ENCODE measurements around the gene TBC1D22A. TPM values are rescaled to one million over a fixed set of nuclear protein-coding genes. Genes with fewer than 3 reads are reported as not detected.

Gene TBC1D22A
- total RNA-seq, 2 experiments from 2014 or later = 47.2 to 49.1 TPM

DNA sequence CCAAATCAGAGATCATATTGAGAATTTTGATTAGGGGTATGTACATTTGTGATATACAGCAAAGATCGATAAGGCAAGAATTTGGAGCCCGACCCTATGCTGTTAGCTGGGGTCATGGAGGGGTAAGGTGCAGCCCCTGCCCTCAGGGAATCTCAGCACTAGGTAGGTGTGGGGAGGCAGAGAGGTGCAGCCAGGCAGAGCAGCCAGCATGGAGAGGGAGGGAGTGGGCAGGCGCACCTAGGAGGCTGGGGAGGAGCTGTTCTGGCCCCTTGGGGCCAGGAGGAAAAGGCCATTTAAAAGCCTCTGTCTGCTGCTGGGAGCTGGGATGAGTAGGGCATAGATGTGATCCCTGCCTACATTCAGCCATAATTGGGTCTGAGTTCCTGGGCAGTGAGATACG is 293.0 kb downstream of the TBC1D22A start:
- Mint-ChIP-seq H3K4me1 (peaks cover 9% of the 10 kb centered on the region), H3K27ac (peak overlapping the region; percentile 65), H3K27me3 (no peaks in the 10 kb centered on the region), H3K36me3 (peaks cover 1% of the 10 kb centered on the region), H3K9me3 (no peaks in the 10 kb centered on the region), H3K4me3 (no peak overlapping the region)
- DNase-seq (no peak), ATAC-seq (ENCODE audit: low read depth) (no peak)
- POLR2A ChIA-PET = no interaction called here

DNA sequence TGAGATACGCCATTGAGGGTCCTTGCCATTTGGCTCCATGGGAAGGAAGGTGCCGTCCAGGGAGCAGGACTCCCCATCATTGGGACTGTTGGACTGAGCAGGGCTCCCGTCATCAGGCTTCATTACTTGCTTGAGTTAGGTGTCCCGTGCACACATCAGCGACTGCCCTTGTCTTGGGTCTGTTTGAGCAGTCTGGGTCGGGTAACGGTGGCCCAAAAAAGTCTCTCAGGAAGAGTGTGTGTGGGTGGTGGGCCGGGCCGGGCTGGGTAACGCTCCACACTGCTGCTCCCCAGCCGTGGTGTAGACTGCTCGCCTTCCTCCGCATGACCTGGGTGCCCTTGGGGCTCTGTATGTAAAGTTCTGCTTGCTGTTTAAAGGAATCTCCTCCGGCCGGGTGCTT is 293.5 kb downstream of the TBC1D22A start:
- no peak for DNase-seq
- ATAC-seq (ENCODE audit: low read depth) = no peak
- peaks cover 9% of the 10 kb centered on the region for H3K4me1 Mint-ChIP-seq
- POLR2A ChIA-PET = no interaction called here
- peaks cover 1% of the 10 kb centered on the region for H3K36me3 Mint-ChIP-seq
- no peaks in the 10 kb centered on the region for H3K9me3 Mint-ChIP-seq
- H3K4me3 Mint-ChIP-seq = no peak overlapping the region
- H3K27me3 Mint-ChIP-seq = no peaks in the 10 kb centered on the region
- H3K27ac Mint-ChIP-seq = no peak overlapping the region

DNA sequence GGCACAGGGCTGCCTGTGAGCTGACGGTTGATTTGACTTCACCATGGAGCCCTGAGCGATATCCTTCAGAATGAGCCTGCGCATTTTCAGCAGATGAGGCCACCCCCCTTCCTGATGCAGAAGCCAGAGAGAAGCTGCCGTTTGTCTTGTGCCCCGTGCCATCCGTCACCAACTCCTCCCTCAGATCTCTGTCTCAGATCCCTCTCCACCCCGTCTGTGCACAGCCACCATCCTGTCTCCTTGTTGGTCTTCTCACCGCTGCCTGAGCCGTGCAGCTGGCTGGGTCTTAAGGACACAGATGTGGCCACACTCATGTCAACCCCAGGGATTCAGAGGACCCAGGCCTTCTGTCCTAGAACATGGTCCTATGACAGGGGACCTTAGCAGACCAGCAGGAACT is 293.9 kb downstream of the TBC1D22A start:
- Mint-ChIP-seq H3K27me3 (no peaks in the 10 kb centered on the region), H3K36me3 (peaks cover 3% of the 10 kb centered on the region), H3K27ac (no peak overlapping the region), H3K4me1 (peaks cover 9% of the 10 kb centered on the region), H3K4me3 (no peak overlapping the region), H3K9me3 (no peaks in the 10 kb centered on the region)
- ATAC-seq (ENCODE audit: low read depth) = no peak
- DNase-seq = no peak
- POLR2A ChIA-PET = no interaction called here

DNA sequence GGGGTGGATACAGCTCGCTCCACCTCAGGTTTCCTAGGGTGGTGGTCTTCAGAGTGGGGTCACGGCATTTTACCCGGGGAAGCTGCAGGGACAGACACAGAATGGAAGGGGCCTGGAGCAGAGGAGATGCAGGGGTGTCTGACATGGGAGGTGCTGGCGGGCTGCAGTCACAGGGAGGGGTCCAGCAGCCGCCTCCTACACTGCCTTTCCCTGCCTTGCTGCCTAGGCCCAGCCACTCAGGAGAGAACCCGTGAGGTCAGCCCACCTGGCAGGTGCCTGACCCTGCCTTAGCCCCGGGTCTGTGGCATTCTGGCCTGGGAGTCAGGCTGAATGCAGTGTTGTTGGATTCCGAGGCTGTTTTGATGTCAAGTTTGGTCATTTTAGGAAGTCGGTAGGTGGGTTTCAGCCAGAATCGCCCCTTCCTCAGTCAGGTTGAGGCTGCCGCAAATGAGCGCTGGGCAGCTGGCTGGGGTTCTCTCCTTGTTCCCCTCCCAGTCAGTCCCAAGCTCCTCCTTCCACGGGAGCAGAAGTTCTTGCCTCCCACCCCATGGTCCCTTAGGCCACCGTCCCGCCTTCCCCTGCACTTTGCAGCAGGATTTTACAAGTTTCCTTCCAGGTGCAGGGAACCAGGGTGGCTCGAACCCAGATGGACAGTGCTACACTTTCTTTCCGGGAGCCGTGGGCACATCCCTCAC is 294.5 kb downstream of the TBC1D22A start:
- no peak for DNase-seq
- Mint-ChIP-seq H3K27me3 (no peaks in the 10 kb centered on the region), H3K36me3 (peaks cover 6% of the 10 kb centered on the region), H3K4me3 (no peak overlapping the region), H3K4me1 (peaks cover 9% of the 10 kb centered on the region), H3K9me3 (no peaks in the 10 kb centered on the region), H3K27ac (no peak overlapping the region)
- POLR2A ChIA-PET = interaction anchor here (1.1 kb wide), 1 partner anchor 12 kb away, joined by 3 read pairs; no protein-coding TSS in a partner anchor
- no peak for ATAC-seq (ENCODE audit: low read depth)

DNA sequence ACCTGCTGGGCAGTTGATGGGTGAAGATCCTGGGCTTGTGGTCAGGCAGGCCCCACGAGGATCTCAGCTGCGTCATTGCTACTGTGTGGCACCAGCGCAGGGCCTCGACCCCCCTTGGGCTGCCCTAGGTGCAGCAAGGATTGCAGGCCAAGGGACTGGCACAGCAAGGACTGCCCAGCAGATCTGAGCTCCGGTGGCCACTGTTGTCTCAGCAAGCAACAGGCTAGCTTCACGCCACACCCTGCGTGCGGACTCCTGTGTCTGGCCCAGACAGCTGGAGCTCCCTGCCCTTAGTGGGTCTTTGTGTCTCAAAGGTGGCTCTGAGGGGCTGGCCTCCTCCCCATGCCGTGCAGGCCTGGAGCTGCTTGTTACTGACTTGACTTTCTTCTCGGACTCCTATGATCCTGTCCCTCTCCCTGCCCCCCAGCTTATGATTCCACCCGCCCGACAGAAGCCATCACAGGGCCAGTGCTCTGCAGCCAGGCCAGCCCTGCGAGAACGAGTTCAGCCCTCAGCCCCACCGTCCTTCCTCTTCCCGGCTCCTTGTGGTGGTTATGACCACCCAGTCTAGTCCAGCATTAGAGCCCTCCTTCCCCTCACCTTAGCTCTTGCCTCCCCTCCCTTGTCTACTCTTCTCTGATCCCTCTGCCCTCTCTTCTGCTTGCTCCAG is 295.6 kb downstream of the TBC1D22A start:
- no peak for DNase-seq
- Mint-ChIP-seq H3K27me3 (no peaks in the 10 kb centered on the region), H3K27ac (no peak overlapping the region), H3K4me1 (peaks cover 4% of the 10 kb centered on the region), H3K9me3 (no peaks in the 10 kb centered on the region), H3K4me3 (no peak overlapping the region), H3K36me3 (peaks cover 6% of the 10 kb centered on the region)
- no peak for ATAC-seq (ENCODE audit: low read depth)
- POLR2A ChIA-PET = interaction anchor here (1.1 kb wide), 1 partner anchor 10 kb away, joined by 3 read pairs; no protein-coding TSS in a partner anchor

DNA sequence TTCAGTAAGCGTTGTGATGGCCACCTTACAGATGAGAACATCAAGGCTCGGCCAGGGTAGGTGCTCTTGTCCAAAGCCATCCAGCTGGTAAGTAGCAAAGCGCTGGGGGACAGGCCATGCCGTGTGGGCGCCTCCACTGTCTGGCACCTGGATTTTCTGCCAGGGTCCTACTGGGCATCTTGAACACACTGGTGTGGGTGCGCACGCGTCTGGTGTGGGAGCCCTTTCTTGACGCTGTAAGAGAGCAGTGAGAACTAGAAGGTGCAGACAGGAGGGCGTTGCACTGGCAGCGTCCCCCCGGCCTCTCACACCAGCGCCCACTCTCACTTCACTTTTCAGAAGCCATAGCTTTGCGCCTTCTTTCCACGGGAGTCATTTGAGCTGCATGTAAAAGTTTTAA is 296.6 kb downstream of the TBC1D22A start:
- Mint-ChIP-seq H3K4me3 (no peak overlapping the region), H3K4me1 (no peaks in the 10 kb centered on the region), H3K27ac (no peak overlapping the region), H3K9me3 (no peaks in the 10 kb centered on the region), H3K36me3 (peaks cover 6% of the 10 kb centered on the region), H3K27me3 (no peaks in the 10 kb centered on the region)
- ATAC-seq (ENCODE audit: low read depth) = no peak
- no peak for DNase-seq
- POLR2A ChIA-PET = no interaction called here

DNA sequence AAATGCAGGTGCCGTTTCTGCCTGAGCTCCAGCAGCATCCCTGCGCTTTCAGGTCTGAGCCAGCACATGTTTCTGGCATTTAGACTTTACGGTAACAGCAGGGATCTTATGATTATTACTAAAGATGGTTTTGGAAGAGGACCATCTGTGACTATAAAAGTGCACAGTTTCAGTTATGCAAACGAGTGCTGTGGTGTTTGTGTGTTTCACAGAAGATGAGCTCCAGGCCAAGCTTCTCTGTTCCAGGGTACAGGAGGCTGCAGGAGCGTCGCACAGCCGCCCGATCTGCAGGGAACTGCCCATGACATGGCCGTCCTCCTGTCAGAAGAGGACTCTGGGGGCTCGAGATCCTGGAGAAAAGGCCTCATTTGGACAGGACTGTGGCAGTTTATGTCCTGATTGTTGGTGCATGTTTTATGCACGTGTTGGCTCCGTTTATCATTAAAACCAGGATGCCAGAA is 297.3 kb downstream of the TBC1D22A start:
- H3K4me3 Mint-ChIP-seq = no peak overlapping the region
- H3K27me3 Mint-ChIP-seq = no peaks in the 10 kb centered on the region
- no peak for DNase-seq
- POLR2A ChIA-PET = no interaction called here
- no peak overlapping the region for H3K27ac Mint-ChIP-seq
- peaks cover 4% of the 10 kb centered on the region for H3K36me3 Mint-ChIP-seq
- no peaks in the 10 kb centered on the region for H3K4me1 Mint-ChIP-seq
- no peak for ATAC-seq (ENCODE audit: low read depth)
- H3K9me3 Mint-ChIP-seq = no peaks in the 10 kb centered on the region

DNA sequence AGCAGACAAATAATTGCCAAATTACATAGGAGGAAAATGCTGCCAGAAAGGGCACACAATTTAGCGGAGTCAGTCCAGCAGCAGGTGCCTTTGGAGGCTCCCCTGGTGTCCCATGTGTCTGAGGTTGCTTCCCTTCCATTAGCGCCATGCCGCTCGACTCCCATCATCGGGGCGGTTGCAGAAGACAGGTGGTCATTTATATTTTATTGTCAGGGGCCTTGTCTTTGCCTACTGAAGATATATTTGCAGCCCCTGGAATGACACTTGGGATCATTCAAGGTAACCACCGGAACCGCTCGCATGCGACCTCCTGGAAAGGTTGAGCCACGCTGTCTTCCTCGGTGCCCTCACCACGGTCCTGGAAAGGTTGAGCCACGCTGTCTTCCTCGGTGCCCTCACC is 298.3 kb downstream of the TBC1D22A start:
- POLR2A ChIA-PET = no interaction called here
- no peak for ATAC-seq (ENCODE audit: low read depth)
- no peak for DNase-seq
- H3K9me3 Mint-ChIP-seq = no peaks in the 10 kb centered on the region
- no peaks in the 10 kb centered on the region for H3K4me1 Mint-ChIP-seq
- H3K36me3 Mint-ChIP-seq = peaks cover 4% of the 10 kb centered on the region
- H3K27me3 Mint-ChIP-seq = no peaks in the 10 kb centered on the region
- H3K27ac Mint-ChIP-seq = no peak overlapping the region
- no peak overlapping the region for H3K4me3 Mint-ChIP-seq

DNA sequence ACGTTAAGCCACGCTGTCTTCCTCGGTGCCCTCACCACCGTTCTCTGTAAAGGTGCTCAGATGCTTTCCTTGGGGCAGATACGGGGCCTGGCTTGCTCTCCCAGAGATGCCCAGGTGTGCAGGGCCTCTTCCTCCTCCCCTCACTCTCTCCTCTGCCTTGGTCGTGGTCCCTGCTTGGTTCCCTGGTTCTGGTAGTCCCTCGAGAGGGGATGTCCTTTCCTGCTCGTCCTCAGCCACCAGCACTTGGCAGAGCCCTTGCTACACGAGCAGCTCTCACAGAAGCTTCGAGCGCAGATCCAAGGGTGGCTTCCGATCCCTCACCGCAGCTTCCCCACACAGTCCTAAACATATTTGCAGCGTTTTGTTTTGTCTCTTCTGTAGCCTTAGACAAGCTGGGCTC is 298.8 kb downstream of the TBC1D22A start:
- Mint-ChIP-seq H3K27me3 (no peaks in the 10 kb centered on the region), H3K9me3 (no peaks in the 10 kb centered on the region)
- POLR2A ChIA-PET = no interaction called here

DNA sequence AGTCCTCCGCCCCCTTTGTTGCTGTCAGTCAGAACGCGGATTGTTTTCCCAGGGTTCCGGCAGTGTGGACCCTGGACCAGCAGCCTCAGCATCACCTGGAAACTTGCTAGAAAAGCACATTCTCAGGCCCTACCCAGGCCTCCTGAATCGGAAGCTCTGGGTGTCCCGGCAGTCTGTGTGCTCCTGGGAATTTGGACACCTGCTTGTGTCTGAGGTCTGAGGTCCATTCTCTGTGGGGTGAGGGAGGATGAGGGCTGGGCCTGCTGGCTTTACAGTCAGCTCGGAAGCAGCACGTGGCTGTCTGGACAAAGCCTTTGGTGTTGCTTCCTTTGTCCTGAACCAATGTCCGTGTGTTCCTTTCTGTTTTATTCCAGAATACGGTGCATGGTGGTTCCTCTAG is 299.7 kb downstream of the TBC1D22A start:
- no peaks in the 10 kb centered on the region for H3K27me3 Mint-ChIP-seq
- no peak overlapping the region for H3K27ac Mint-ChIP-seq
- H3K4me1 Mint-ChIP-seq = no peaks in the 10 kb centered on the region
- H3K9me3 Mint-ChIP-seq = no peaks in the 10 kb centered on the region
- DNase-seq (no peak), ATAC-seq (ENCODE audit: low read depth) (no peak)
- peaks cover 4% of the 10 kb centered on the region for H3K36me3 Mint-ChIP-seq
- no peak overlapping the region for H3K4me3 Mint-ChIP-seq
- POLR2A ChIA-PET = no interaction called here

More for the DNA sequence above, 298.8 kb downstream of the TBC1D22A start:
- Mint-ChIP-seq H3K36me3 (peaks cover 4% of the 10 kb centered on the region), H3K4me1 (no peaks in the 10 kb centered on the region), H3K27ac (no peak overlapping the region), H3K4me3 (no peak overlapping the region)
- ATAC-seq (ENCODE audit: low read depth) = no peak
- DNase-seq = no peak

DNA sequence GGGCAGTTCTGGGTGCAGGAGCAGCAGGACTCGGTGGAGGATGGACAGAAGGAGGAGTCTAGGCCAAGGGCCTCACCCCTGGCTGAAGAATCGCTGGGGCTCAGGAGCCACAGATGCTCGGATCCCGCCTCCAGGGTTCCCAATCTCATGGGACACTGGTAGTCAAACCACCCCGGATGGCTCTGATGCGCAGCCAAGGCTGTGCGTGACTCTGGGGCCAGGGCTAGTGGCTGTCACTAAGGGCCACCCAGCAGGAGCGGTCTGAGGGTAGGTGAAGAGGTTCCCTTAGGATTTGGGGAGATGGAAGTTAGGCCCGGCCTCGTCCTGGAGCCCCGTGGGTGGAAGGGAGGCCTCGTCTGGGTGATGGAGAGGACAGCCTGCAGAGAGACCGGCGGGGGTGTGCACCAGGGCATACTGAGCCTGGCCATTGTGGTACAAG is 300.6 kb downstream of the TBC1D22A start:
- POLR2A ChIA-PET = no interaction called here
- no peaks in the 10 kb centered on the region for H3K27me3 Mint-ChIP-seq
- peaks cover 4% of the 10 kb centered on the region for H3K36me3 Mint-ChIP-seq
- H3K9me3 Mint-ChIP-seq = no peaks in the 10 kb centered on the region
- H3K4me1 Mint-ChIP-seq = peaks cover 3% of the 10 kb centered on the region
- no peak for ATAC-seq (ENCODE audit: low read depth)
- no peak overlapping the region for H3K27ac Mint-ChIP-seq
- no peak for DNase-seq
- H3K4me3 Mint-ChIP-seq = no peak overlapping the region

DNA sequence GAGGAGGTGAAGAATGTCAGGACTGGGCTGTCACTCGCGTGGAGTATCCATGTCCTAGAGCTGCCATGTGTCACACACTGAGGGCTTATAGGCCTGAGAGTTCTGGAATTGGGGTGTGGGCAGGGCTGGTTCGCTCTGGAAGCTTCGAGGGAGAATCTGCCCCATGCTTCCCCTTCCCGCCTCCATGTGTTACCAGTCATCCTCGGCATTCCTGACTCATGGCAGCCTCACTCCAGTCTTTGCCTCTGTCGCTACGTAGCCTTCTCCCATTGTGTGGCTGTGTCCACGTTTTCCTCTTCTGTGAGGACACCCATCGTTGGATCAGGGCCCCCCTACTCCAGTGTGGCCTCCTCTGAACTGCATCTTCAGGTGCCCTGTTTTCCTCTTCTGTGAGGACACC is 301.2 kb downstream of the TBC1D22A start:
- Mint-ChIP-seq H3K36me3 (peaks cover 4% of the 10 kb centered on the region), H3K9me3 (no peaks in the 10 kb centered on the region), H3K27me3 (no peaks in the 10 kb centered on the region), H3K27ac (no peak overlapping the region), H3K4me1 (peaks cover 8% of the 10 kb centered on the region), H3K4me3 (no peak overlapping the region)
- ATAC-seq (ENCODE audit: low read depth) (no peak), DNase-seq (no peak)
- POLR2A ChIA-PET = no interaction called here

DNA sequence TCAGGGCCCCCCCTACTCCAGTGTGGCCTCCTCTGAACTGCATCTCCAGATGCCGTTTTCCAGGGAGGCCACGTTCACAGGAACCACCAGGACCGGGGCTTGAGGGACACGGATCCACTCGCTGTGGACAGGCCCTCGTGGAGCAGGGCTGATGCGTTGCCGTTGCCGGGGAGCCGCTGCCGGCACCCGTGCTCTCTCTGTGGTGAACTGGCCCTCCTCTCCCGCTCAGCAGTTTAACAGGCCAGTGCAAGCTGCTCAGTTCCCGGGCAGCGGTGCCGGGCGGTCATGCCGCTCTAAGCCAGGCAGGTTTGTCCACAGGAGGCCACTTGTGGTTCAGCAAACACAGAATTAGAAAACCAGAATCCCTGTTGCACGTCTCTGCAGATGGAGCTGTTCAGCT is 301.6 kb downstream of the TBC1D22A start:
- ATAC-seq (ENCODE audit: low read depth) = no peak
- H3K4me1 Mint-ChIP-seq = peaks cover 10% of the 10 kb centered on the region
- no peaks in the 10 kb centered on the region for H3K9me3 Mint-ChIP-seq
- H3K36me3 Mint-ChIP-seq = peaks cover 4% of the 10 kb centered on the region
- H3K27ac Mint-ChIP-seq = no peak overlapping the region
- no peak overlapping the region for H3K4me3 Mint-ChIP-seq
- POLR2A ChIA-PET = no interaction called here
- DNase-seq = no peak
- no peaks in the 10 kb centered on the region for H3K27me3 Mint-ChIP-seq

DNA sequence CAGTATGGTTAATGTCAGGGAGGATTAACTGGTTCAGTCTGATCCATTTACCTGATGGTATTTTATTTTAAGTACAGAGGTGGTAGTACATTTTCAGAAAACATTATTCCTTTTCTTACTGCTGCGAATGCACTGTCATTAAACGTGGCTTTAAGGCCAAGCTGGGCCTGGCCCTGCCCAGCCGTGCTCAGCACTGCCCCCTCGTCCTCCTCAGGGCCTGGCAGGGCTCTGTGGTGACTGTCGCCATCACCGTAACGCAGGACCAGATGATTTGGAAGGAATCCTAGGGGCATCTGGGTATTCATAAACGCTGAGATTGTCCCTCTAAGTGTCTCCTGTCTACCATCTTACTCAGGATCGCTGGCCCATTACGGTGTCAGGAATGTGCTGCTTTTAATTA is 302.0 kb downstream of the TBC1D22A start:
- POLR2A ChIA-PET = no interaction called here
- no peak for DNase-seq

More for the DNA sequence above, 302.0 kb downstream of the TBC1D22A start:
- Mint-ChIP-seq H3K36me3 (peaks cover 4% of the 10 kb centered on the region), H3K27ac (no peak overlapping the region), H3K27me3 (no peaks in the 10 kb centered on the region), H3K4me3 (no peak overlapping the region), H3K4me1 (peaks cover 10% of the 10 kb centered on the region), H3K9me3 (no peaks in the 10 kb centered on the region)
- no peak for ATAC-seq (ENCODE audit: low read depth)
